Measurements from ENCODE around the gene LRRC46.

LRRC46 gene

GRCh38 chr17:47834756-47835155 is 3.3 kb downstream of the LRRC46 start:
- no peak for DNase-seq

- no peak for DNase-seq
Measured at GRCh38 chr17:47836601-47837000, 5.1 kb downstream of the LRRC46 start.

GRCh38 chr17:47837401-47838039 is 6.0 kb downstream of the LRRC46 start:
- DNase-seq: no peak

GRCh38 chr17:47838636-47839035 is 7.2 kb downstream of the LRRC46 start:
- no peak for DNase-seq

- DNase-seq: no peak
Measured at GRCh38 chr17:47839071-47839470, 7.6 kb downstream of the LRRC46 start.

- no peak for DNase-seq
Measured at GRCh38 chr17:47840001-47840741, 8.7 kb downstream of the LRRC46 start.

GRCh38 chr17:47840742-47841487 is 9.4 kb downstream of the LRRC46 start, which contains the start of gene SCRN2:
Gene SCRN2, minus strand, starts transcription at chr17:47841273. Its CDS starts 430 bp downstream, at chr17:47840843.
- peak; percentile 87 for DNase-seq

GRCh38 chr17:47841488-47842291 is 10.2 kb downstream of the LRRC46 start:
- no peak for DNase-seq

GRCh38 chr17:47843391-47843730 is 11.9 kb downstream of the LRRC46 start:
- DNase-seq: no peak

- DNase-seq: no peak
Measured at GRCh38 chr17:47844227-47844626, 12.8 kb downstream of the LRRC46 start.

GRCh38 chr17:47844814-47845715 is 13.6 kb downstream of the LRRC46 start:
- DNase-seq: no peak

GRCh38 chr17:47845716-47846075 is 14.2 kb downstream of the LRRC46 start:
- DNase-seq: no peak

- DNase-seq: no peak
Measured at GRCh38 chr17:47846716-47847340, 15.4 kb downstream of the LRRC46 start.

GRCh38 chr17:47847341-47848197 is 16.1 kb downstream of the LRRC46 start:
- peak; percentile 26 for DNase-seq

GRCh38 chr17:47848198-47848513 is 16.7 kb downstream of the LRRC46 start:
- DNase-seq: no peak

- no peak for DNase-seq
Measured at GRCh38 chr17:47850373-47850691, 18.9 kb downstream of the LRRC46 start.

GRCh38 chr17:47850692-47851573 is 19.5 kb downstream of the LRRC46 start, which contains the start of gene SP6:
Gene SP6, minus strand, starts transcription at chr17:47851163. Its CDS starts 2,734 bp downstream, at chr17:47848429.
- peak; percentile 75 for DNase-seq

GRCh38 chr17:47851764-47852112 is 20.3 kb downstream of the LRRC46 start:
- no peak for DNase-seq

GRCh38 chr17:47852113-47852949 is 20.9 kb downstream of the LRRC46 start:
- DNase-seq: no peak

Data from stimulated activated CD4-positive, alpha-beta T cell treated with anti-CD3 and anti-CD28 coated beads, Interleukin-4, amount 100 ng/mL, for 1 hour (primary cell).